Measurements from ENCODE around the gene SH2B3.

DNA sequence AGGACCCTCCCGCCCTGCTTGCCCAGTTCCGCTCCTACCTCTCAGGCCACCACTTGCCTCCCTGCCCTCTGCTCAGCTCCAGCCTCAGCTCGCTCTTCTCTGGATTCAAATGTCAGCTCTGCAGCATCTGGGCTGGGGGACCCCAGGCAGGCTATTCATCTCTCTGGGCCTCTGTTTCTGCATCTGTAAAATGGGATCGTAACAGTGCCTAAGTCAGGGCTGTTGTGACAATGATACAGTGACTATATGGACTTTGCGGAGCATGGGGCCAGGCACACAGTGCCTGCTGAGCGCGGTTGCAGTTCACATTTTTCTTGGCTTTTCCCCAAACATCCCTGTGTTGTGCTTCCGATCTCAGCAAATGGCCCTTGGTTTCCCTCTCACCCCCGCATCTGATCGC is 39.6 kb upstream of the SH2B3 start:
- TF ChIP-seq POLR2A (conservative IDR thresholded peaks at IDR 0.05) (no peak), JUNB (CRISPR knock-in tag; conservative IDR thresholded peaks at IDR 0.05) (no peak), EZH2 (IDR thresholded peaks at IDR 0.05; ENCODE audit: borderline replicate concordance, low read depth, low read length) (no peak), ZBED1 (IDR thresholded peaks at IDR 0.05) (no peak), PHB2 (IDR thresholded peaks at IDR 0.05; ENCODE audit: low read depth) (no peak), GABPA (tag; conservative IDR thresholded peaks at IDR 0.05; ENCODE audit: low read depth) (no peak), SMARCA4 (IDR thresholded peaks at IDR 0.05) (no peak), MAFK (IDR thresholded peaks at IDR 0.05; ENCODE audit: low read length) (no peak), HDAC6 (IDR thresholded peaks at IDR 0.05; ENCODE audit: low read depth, low read length) (no peak)
- TF ChIP-seq, protein P1, sequence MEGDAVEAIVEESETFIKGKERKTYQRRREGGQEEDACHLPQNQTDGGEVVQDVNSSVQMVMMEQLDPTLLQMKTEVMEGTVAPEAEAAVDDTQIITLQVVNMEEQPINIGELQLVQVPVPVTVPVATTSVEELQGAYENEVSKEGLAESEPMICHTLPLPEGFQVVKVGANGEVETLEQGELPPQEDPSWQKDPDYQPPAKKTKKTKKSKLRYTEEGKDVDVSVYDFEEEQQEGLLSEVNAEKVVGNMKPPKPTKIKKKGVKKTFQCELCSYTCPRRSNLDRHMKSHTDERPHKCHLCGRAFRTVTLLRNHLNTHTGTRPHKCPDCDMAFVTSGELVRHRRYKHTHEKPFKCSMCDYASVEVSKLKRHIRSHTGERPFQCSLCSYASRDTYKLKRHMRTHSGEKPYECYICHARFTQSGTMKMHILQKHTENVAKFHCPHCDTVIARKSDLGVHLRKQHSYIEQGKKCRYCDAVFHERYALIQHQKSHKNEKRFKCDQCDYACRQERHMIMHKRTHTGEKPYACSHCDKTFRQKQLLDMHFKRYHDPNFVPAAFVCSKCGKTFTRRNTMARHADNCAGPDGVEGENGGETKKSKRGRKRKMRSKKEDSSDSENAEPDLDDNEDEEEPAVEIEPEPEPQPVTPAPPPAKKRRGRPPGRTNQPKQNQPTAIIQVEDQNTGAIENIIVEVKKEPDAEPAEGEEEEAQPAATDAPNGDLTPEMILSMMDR (IDR thresholded peaks at IDR 0.05 in 2 of 3, conservative IDR thresholded peaks at IDR 0.05 in 1 of 3; ENCODE audit: insufficient read depth in 2 of 3, low read depth in 1 of 3, low read length in 3 of 3): no peak
